ES-I3 (cell line): ENCODE measurements around the gene AKT2.

ENCODE experiments used
- H3K36me3 ChIP-seq: 2 replicates; pipeline ENCODE4 v1.6.1; 2013; ENCODE audit warnings: mild to moderate bottlenecking, low read length, control low read depth, moderate library complexity; ENCODE audit not compliant: insufficient read depth
- H3K4me1 ChIP-seq: 2 replicates; pipeline ENCODE4 v1.6.1; 2013; ENCODE audit warnings: mild to moderate bottlenecking, control low read depth, low read length; ENCODE audit not compliant: insufficient read depth
- H3K9ac ChIP-seq: 2 replicates; pipeline ENCODE4 v1.6.1; 2013; ENCODE audit warnings: low read depth, mild to moderate bottlenecking, low read length, moderate library complexity
- H3K9me3 ChIP-seq: 2 replicates; pipeline ENCODE4 v1.6.1; 2013; ENCODE audit warnings: mild to moderate bottlenecking, low read length, moderate library complexity; ENCODE audit not compliant: control insufficient read depth, insufficient read depth

AKT2 gene

DNA sequence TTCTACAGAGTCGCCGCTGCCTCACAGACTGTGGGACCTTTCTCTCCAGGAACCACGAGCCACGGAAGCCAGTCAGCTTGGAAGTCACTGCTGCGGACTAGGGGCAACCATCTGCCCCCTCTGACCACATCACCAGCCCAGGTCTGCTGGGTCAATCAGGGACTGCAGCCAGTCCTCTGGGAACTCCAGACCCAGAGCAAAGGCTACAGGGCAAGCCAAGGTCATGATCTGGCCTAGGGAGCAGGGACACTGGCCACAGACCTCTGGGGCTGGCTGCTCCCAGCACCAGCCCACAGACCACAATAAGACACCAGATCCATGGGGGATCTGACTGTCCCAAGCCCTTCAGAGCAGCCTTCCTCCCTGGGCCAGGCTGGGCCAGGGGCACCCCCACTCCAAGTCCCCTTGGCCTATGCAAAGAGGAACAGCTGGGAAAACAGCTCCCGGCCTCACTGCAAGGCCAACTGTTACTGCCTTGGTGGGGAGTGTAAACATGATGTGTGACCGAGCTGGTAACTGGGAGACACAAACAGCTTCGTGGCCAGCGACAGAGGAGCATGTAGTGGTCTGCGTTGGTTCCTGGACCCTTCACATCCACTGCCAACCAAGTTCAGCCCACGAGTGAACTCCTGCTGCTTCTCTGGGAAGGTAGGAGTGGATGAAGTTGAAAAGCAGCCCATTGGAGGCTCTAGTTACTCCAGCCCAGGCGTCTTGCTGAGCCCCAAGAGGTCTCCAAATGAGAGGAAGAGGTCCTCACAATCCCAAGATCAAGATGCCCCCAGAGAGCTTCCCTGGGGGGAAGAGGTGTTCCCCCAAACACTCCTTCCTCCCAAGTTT lies 1.5 kb downstream of the AKT2 start:
- Histone ChIP-seq H3K4me1 (peaks cover 21% of the 10 kb centered on the region; the same call in 1 of the 2 replicates), H3K36me3 (no peaks in the 10 kb centered on the region), H3K9me3 (no peaks in the 10 kb centered on the region), H3K9ac (peak overlapping the region; percentile 99)

DNA sequence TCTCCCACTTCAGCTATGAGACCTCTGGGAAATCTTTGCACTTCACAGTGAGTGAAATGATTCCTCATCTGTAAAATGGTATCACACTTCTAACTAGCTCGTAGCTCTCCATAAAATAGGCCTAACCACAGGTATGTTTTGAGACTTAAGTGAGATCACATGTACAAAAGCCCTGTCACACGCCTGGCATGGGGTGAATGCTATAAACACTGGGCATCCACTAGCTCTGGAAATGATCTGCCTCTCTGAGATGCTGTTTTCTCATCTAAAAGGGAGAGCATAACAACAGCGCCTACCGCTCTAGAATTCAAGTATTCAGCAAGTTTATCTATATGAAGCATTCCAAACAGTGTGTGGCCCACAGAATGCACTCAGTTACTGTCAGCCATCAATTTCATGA lies 2.2 kb downstream of the AKT2 start:
- peaks cover 21% of the 10 kb centered on the region; the same call in 1 of the 2 replicates for H3K4me1 ChIP-seq
- no peaks in the 10 kb centered on the region for H3K36me3 ChIP-seq
- no peak overlapping the region for H3K9ac ChIP-seq
- no peaks in the 10 kb centered on the region for H3K9me3 ChIP-seq

DNA sequence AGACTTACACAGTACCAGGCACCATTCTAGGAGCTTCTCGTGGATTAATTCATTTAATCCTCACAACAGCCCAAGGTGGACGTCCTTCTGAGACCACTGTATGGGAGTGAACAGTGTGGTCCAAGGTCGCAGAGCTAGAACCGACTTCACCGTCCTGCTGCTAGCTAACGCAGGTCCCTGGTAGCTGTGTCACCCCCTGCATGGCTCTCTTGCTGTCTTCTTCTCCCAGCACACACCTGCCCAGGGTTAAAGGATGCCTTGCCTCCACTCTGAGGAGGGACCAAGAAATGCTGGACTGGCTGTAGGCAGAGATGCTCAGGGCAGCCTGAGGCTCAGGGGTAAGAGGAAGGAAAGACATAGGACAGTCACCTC lies 3.0 kb downstream of the AKT2 start:
- H3K9me3 ChIP-seq = no peaks in the 10 kb centered on the region
- no peaks in the 10 kb centered on the region for H3K36me3 ChIP-seq
- H3K4me1 ChIP-seq = peaks cover 21% of the 10 kb centered on the region; the same call in 1 of the 2 replicates
- no peak overlapping the region for H3K9ac ChIP-seq

DNA sequence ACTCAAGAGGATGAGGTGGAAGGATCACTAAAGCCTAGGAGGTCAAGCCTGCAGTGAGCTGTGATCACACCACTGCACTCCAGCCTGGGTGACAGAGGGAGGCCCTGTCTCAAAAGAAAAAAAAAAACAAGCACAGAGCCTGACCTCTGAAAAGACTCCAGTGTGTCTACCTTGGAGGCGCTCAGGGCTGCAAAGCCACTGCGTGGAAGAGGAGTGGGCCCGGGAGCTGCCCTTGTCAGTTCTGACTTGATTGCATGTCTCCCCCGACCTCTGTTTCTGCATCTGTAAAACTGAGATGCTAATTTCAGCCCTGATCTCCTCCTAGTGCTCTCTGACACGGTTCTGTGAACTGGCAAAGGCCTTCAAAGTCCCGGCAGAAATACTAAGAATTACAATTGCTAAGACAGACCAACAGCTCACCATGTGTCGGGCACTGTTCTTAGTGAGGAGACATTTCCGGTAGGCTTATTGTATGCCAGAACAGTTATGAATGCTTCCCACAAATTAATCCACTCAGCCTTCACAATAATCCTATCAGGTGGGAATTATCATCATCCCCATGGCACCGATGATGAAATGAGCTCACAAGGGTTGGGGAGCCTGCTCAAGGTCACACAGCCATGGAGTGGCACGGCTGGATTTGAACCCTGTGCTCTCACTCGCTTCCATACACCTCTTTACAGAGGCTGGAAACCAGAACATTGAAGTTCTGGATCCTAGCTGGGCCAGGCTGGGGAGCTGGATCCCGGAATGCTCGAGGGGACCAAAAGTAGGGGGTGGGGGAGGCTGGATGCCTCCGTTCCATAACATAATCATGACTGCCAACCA lies 3.5 kb downstream of the AKT2 start:
- no peaks in the 10 kb centered on the region for H3K9me3 ChIP-seq
- peaks cover 21% of the 10 kb centered on the region; the same call in 1 of the 2 replicates for H3K4me1 ChIP-seq
- no peaks in the 10 kb centered on the region for H3K36me3 ChIP-seq
- H3K9ac ChIP-seq = no peak overlapping the region

DNA sequence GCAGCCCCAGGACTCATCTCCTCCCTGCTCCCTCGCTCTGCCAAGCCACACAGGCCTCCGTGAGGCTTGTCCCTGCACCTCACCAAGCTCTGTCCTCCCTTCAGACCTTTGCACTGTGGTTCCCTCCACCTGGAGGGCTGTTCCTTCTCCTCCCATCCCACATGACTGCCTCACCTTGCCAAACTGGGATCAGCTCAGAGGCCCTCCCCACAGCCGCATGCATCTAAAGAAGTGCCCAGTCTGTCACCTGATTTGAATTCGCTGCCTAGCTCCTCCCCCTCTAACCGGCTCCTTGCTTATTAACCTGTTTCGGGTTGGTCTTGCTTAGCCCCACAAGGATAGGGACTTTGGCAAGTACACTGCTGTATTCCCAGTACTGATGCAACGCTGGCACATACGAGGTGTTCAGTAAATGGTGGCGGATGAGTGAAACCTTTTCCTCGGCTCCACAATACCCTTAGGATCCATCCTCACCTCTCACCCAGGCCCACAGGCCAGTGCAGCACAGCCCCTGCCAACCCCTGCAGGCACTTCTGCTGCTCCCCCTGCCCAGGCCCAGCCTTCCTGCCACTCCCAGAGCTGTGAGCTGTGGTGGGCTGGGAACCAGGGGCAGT lies 4.4 kb downstream of the AKT2 start:
- Histone ChIP-seq H3K9me3 (no peaks in the 10 kb centered on the region), H3K36me3 (no peaks in the 10 kb centered on the region), H3K9ac (no peak overlapping the region), H3K4me1 (peaks cover 21% of the 10 kb centered on the region; the same call in 1 of the 2 replicates)

DNA sequence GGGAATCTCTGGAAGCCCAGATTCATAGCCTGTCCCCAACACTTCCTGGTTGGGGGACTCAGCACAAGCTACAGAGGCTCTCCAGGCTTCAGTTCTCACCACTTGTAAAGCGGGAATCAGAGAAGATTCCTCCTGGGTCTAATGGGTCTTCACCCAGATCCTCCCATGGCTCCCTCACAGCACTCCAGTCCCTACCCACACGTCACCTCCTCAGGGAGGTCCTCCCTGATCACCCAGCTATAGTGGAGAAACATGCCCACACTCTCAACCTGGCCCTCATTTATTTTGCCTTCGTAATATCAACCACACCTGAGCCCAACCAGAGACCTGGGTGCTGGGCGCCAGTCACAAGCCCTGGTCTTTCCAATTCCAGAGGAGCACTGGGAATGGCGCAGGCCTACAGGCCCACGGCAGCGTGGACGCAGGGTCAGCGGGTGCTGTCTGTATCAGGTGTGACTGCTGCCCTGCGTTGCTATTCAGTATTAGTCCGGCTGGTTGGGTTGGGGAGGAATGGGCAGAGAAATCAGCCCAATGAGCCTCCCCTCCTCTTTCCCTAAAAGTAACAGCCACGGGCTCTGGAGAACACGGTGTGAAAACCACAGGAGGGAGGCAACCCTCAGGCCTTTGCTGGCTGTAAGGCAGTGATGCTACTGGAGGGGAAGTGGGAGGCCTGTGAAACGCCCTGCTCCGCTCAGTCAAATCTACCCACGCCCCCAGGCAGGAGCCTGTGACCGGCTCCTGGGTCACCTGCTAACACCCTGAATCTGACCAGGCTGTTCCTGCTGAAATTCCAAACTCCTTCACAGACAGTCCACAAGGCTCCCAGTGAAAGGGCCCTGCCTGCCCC lies 5.2 kb downstream of the AKT2 start:
- peaks cover 21% of the 10 kb centered on the region; the same call in 1 of the 2 replicates for H3K4me1 ChIP-seq

DNA sequence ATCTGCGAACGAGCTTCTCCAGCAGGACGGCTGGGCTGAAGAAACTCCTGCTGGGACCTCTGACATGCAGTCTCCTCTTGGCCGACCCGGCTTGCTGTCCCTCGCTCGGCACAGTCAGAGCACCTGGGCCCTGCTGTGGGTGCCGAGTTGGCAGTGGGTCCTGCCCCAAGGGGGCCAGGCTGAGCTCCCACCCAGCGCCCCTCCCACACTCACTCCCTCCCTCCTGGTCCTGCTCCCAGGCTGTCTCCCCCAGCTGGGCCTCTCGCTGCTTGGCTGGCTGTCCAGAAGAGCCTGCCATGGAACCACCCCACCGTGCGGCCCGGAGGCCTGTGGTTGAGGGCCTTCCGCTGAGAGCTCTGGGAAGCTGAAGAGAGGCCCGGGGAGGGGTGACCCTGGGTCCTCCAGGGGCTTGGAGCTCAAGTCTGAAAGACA lies 6.0 kb downstream of the AKT2 start:
- Histone ChIP-seq H3K9me3 (no peaks in the 10 kb centered on the region), H3K36me3 (no peaks in the 10 kb centered on the region), H3K9ac (no peak overlapping the region), H3K4me1 (peaks cover 20% of the 10 kb centered on the region; the same call in 1 of the 2 replicates)

More for the DNA sequence above, 5.2 kb downstream of the AKT2 start:
- no peaks in the 10 kb centered on the region for H3K9me3 ChIP-seq
- no peaks in the 10 kb centered on the region for H3K36me3 ChIP-seq
- H3K9ac ChIP-seq = no peak overlapping the region

DNA sequence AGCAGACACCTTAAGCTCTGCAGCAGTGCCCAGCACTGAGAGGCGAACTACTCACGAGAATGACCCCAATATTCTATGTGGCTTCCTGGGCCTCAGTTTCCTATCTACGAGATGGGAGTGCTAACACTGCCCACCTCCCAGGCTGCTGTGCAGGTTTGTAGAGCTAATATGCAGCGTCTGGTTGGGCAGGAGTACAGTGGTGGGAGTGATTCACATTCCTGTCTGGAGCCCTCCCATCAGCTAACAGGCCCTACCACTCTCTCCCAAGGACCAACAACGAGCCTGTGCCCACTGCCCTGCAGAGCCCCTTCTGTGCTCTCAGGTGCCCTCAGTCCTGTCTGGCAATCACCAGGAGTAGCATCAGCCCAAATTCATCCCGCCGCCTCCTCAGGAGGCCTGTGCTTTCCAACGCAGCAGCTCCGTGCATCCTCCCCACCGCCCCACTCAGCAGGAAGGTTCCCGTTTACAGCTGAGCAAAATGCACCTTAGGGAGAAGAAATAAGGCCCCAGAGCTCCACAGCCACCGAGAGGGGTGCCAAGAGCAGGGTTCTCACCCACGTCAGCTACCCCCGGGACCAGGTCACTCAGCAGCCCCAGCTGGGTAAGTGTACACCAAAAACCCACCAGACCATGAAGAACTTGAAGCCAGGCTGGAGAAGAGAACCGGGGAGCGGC lies 6.6 kb downstream of the AKT2 start:
- H3K9me3 ChIP-seq = no peaks in the 10 kb centered on the region
- H3K9ac ChIP-seq = no peak overlapping the region
- H3K36me3 ChIP-seq = no peaks in the 10 kb centered on the region
- peaks cover 14% of the 10 kb centered on the region; the same call in 1 of the 2 replicates for H3K4me1 ChIP-seq

DNA sequence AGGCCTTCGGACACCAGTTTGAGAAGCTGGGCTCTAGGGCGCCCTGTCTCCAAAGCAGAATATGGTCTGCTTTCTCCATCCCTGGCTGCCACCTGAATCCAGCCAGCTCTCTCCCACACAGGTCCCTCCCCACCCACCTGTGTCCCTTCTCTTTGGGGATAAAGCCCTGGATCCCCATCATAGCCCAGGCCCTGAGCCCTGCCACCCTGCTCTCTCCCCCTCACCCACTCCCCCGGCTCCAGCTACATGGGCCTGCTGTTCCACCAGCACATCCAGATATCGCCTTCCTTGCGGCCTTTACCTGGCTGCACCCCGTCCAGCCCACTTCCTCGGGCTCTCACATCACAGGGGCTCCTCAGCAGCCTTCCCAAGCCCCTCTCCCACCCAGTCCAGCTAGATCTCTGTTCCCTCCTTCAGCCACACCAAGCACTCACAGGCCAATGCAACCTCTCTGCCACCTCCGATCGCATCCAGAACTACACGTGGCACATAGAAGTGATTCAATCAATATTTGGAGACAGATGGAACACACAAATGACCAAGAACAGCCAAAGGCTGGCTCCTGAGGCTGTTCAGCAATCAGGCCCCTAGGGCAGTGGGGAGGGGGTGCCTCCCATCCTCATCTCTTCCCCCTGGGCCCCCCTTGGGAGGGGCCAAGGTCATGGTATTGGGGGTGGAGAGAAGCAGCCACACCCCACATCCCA lies 7.6 kb downstream of the AKT2 start:
- H3K4me1 ChIP-seq = peaks cover 13% of the 10 kb centered on the region; the same call in 1 of the 2 replicates
- H3K36me3 ChIP-seq = no peaks in the 10 kb centered on the region
- no peaks in the 10 kb centered on the region for H3K9me3 ChIP-seq
- H3K9ac ChIP-seq = no peak overlapping the region

DNA sequence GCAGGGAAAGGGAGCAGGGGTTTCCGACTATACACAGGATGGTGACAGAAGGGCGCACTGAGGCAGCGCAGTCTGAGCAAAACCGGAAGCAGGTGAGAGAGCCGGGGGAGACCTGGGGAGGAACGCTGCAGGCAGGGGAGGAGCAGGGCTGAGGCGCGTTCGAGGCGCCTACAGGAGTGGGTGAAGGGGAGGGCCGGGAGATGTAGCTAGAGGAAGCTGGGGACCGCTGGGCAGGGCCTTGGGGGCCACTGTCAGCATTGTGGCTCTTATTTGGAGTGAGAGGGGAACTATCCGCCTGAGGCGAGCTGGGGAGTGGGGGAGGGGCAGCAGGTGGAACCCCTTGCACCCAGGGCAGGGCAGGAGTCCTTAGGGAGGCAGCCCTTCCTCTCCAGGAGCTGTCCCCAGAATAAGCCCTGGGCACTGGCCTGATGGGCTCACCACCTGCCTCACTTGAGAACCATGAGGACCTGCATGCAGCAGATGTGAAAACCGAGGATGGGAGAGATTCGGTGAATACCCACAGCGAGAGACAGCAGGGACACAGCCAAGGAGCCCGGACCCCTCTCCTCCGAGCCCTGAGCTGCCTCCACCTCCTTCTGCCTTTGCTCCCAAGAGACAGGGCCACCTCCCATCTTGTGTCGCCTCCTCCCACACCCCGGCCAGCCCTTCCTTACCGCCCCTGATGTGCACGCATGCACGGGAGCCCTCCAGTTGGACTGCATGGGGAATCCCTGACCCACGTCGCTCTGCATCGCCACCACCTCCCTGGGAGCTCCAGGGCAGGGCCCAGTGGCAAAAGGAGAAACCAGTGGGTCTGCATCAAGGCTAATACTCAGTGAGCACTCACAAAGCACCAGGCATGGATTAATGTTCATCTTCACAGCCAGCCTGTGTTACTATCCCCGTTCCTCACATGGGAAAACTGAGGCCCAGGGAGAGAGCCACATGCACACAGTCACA lies 10.3 kb downstream of the AKT2 start:
- Histone ChIP-seq H3K9ac (no peak overlapping the region), H3K4me1 (peaks cover 3% of the 10 kb centered on the region; the same call in 1 of the 2 replicates), H3K9me3 (no peaks in the 10 kb centered on the region), H3K36me3 (no peaks in the 10 kb centered on the region)

DNA sequence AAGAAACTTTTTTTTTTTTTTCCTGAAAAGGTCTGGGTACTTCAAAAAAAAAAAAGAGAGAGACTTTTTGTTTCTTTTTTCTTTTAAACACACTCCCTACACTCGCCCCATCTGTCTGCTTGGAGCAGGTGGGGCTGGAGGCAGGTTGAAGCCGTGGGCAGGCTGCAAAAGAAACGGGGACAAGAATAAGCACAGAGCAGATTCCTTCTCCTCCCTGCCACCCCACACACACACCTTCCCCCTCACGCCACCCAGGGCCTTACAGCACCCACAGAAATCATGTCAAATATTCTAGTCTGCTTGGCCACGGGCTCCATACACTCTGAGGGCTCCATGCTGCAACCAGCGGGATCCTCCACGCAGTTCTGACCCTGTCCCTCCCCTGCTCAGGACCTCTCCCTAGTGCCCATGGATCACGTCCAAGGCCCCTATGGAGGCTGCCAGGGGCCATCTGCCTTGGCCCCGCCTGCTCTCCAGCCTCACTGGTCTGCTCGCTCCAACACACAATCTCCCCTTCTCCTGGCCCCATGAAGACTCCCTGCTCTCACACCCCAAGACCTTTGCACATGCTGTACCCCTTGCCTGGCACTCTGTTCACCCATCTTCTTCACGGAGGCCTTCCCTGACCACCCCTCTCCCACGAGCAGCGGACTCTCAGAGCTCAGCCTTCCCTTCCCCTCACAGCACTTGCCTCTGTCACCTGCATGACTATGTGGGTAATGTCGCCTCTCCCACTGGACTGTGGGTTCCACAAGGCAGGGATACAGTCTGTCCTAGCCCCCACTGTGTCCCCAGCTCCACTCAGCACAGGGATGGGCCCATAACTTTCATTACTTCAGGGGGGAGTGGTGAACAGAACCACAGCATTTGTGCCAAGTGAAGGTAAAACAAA lies 11.4 kb downstream of the AKT2 start:
- Histone ChIP-seq H3K9me3 (no peaks in the 10 kb centered on the region), H3K9ac (no peak overlapping the region), H3K36me3 (no peaks in the 10 kb centered on the region), H3K4me1 (no peaks in the 10 kb centered on the region; the same call in 1 of the 2 replicates)
